CD14-positive monocyte (primary cell): ENCODE measurements around the gene ADAMTSL3. TPM values are rescaled to one million over a fixed set of nuclear protein-coding genes. Genes with fewer than 3 reads are reported as not detected.

Experiments
- DNase-seq, 3 donors: peaks; one replicate each; pipeline ENCODE4 v3.0.0-alpha.2; 2011 to 2022
- H2AFZ ChIP-seq: 2 replicates; pipeline ENCODE4 v1.6.0; 2012; ENCODE audit warnings: mild to moderate bottlenecking, low read depth, low read length, inconsistent platforms; ENCODE audit not compliant: insufficient read depth, poor library complexity, severe bottlenecking
- H3K27ac ChIP-seq, 2 donors: 1 replicate in 1 of 2; 2 replicates in 1 of 2; pipeline ENCODE4 v1.5.1; 2012 to 2013; ENCODE audit warnings: low read length in 2 of 2, control low read depth in 1 of 2, inconsistent platforms in 1 of 2, low read depth in 1 of 2, mild to moderate bottlenecking in 1 of 2
- H3K27me3 ChIP-seq, 2 donors: one replicate each; pipeline versions ENCODE4 v1.6.0 to v1.6.1; 2011 to 2013; ENCODE audit warnings: low read length in 2 of 2; ENCODE audit not compliant: control insufficient read depth in 2 of 2, insufficient read depth in 2 of 2
- H3K36me3 ChIP-seq, 2 donors: replicated peaks in 1 of 2; 1 replicate in 1 of 2; 2 replicates in 1 of 2; pipeline versions ENCODE4 v1.5.1 to v1.6.1; 2012 to 2013; ENCODE audit warnings: low read length in 2 of 2, control low read depth in 1 of 2, inconsistent platforms in 1 of 2, mild to moderate bottlenecking in 1 of 2; ENCODE audit not compliant: insufficient read depth in 2 of 2, control insufficient read depth in 1 of 2
- H3K4me1 ChIP-seq, 2 donors: 1 replicate in 1 of 2; 2 replicates in 1 of 2; pipeline versions ENCODE4 v1.5.1 to v1.6.1; 2012 to 2013; ENCODE audit warnings: low read length in 2 of 2, control low read depth in 1 of 2, inconsistent platforms in 1 of 2, mild to moderate bottlenecking in 1 of 2, moderate library complexity in 1 of 2; ENCODE audit not compliant: insufficient read depth in 2 of 2, control insufficient read depth in 1 of 2
- H3K4me2 ChIP-seq: replicated peaks from 2 replicates; pipeline ENCODE3; 2012; ENCODE audit warnings: low read length, moderate library complexity, mild to moderate bottlenecking; ENCODE audit not compliant: poor library complexity, severe bottlenecking; ENCODE audit errors: extremely low read depth
- H3K4me3 ChIP-seq, 3 experiments: fragments of 200-600 bp in 1 of 3; sonication (generic) in 1 of 3; replicated peaks in 1 of 3; 1 replicate in 2 of 3; 2 replicates in 1 of 3; pipeline ENCODE4 v1.5.1; 2011 to 2013; ENCODE audit warnings: low read length in 3 of 3, mild to moderate bottlenecking in 3 of 3, control low read depth in 2 of 3, low read depth in 2 of 3, inconsistent platforms in 1 of 3, moderate library complexity in 1 of 3
- H3K79me2 ChIP-seq: 2 replicates; pipeline ENCODE4 v1.6.0; 2012; ENCODE audit warnings: mild to moderate bottlenecking, control low read depth, inconsistent platforms, low read length, moderate library complexity; ENCODE audit not compliant: insufficient read depth
- H3K9ac ChIP-seq: 2 replicates; pipeline ENCODE4 v1.6.0; 2017; ENCODE audit warnings: low read length, mild to moderate bottlenecking; ENCODE audit not compliant: insufficient read depth, poor library complexity, severe bottlenecking
- H3K9me3 ChIP-seq, 2 donors: replicated peaks in 1 of 2; 1 replicate in 1 of 2; 2 replicates in 1 of 2; pipeline versions ENCODE4 v1.5.1 to v1.6.1; 2012 to 2013; ENCODE audit warnings: low read length in 2 of 2, control low read depth in 1 of 2; ENCODE audit not compliant: control insufficient read depth in 1 of 2, insufficient read depth in 1 of 2
- H4K20me1 ChIP-seq: 2 replicates; pipeline ENCODE4 v1.6.0; 2012; ENCODE audit warnings: mild to moderate bottlenecking, low read length, control low read depth, moderate library complexity; ENCODE audit not compliant: insufficient read depth
- H3K27ac Mint-ChIP-seq, 7 donors: one replicate each; pipeline ENCODE4 v1.8.0; 2020; ENCODE audit warnings: mild to moderate bottlenecking in 7 of 7, mixed read lengths in 7 of 7, moderate library complexity in 6 of 7, inconsistent platforms in 2 of 7
- H3K27me3 Mint-ChIP-seq, 3 donors: one replicate each; pipeline ENCODE4 v1.8.0; 2021 to 2022; ENCODE audit warnings: low read depth in 3 of 3, mild to moderate bottlenecking in 3 of 3, mixed read lengths in 3 of 3, moderate library complexity in 3 of 3, inconsistent platforms in 1 of 3
- H3K36me3 Mint-ChIP-seq, 2 donors: one replicate each; pipeline ENCODE4 v1.8.0; 2020; ENCODE audit warnings: mixed read lengths in 2 of 2, inconsistent platforms in 1 of 2, mild to moderate bottlenecking in 1 of 2
- H3K4me1 Mint-ChIP-seq: one replicate; pipeline ENCODE4 v1.8.0; 2020; ENCODE audit warnings: mild to moderate bottlenecking, mixed read lengths
- H3K4me3 Mint-ChIP-seq, 2 donors: one replicate each; pipeline ENCODE4 v1.8.0; 2020; ENCODE audit warnings: mild to moderate bottlenecking in 2 of 2, mixed read lengths in 2 of 2, moderate library complexity in 1 of 2
- H3K9me3 Mint-ChIP-seq, 7 donors: one replicate each; pipeline ENCODE4 v1.8.0; 2020 to 2022; ENCODE audit warnings: mixed read lengths in 7 of 7, mild to moderate bottlenecking in 6 of 7, moderate library complexity in 6 of 7, inconsistent platforms in 2 of 7
- WGBS: methylation state at CpG from one replicate; pipeline ENCODE4 v1.1.5; 2013; ENCODE audit warnings: missing lambda C conversion rate; ENCODE audit not compliant: insufficient coverage; 5-methylcytosine and 5-hydroxymethylcytosine counted together
- intact Hi-C, 2 donors: fragments of 100-400 bp; cut with micrococcal nuclease; formaldehyde crosslinking; loops; one replicate each; pipeline versions ENCODE4 v1.15.0 to v1.15.1; 2023
- polyA plus RNA-seq, 3 donors: library from polyadenylated mRNA; depleted of rRNA in 1 of 3; unstranded in 2 of 3; stranded (reverse) in 1 of 3; fragments of 300-500 nt in 2 of 3; fragments of >200 nt in 1 of 3; fragmentation: Illumina TruSeq in 2 of 3; gene quantifications; 1 replicate in 2 of 3; 2 replicates in 1 of 3; pipeline ENCODE4 v1.2.3, GENCODE V29; 2012 to 2021
- TF ChIP-seq, protein P1 (sequence below): fragments of 200-600 bp; IDR thresholded peaks from one replicate; pipeline ENCODE4 v1.8.0; 2022; ENCODE audit warnings: antibody characterized with exemption, mild to moderate bottlenecking

The ADAMTSL3 gene
- polyA plus RNA-seq, 3 donors = not detected

GRCh38 chr15:83709811-83710210 lies 55.9 kb downstream of the ADAMTSL3 start:
- Histone ChIP-seq H2AFZ (no peak overlapping the region), H3K27me3 (no peaks in the 10 kb centered on the region), H4K20me1 (no peaks in the 10 kb centered on the region), H3K9me3 (peaks cover 0 to 3% of the 10 kb centered on the region in 2 donors), H3K79me2 (no peaks in the 10 kb centered on the region), H3K4me1 (no peaks in the 10 kb centered on the region), H3K27ac (no peak overlapping the region), H3K36me3 (no peaks in the 10 kb centered on the region), H3K4me2 (no peak overlapping the region), H3K4me3 (no peak overlapping the region), H3K9ac (no peak overlapping the region)
- H3K27me3 Mint-ChIP-seq = peaks cover 0 to 5% (median 0%) of the 10 kb centered on the region in 3 donors
- no CpG with 5 or more reads among the region's 3 CpGs for WGBS
- H3K27ac Mint-ChIP-seq = no peak overlapping the region
- TF ChIP-seq, protein P1, sequence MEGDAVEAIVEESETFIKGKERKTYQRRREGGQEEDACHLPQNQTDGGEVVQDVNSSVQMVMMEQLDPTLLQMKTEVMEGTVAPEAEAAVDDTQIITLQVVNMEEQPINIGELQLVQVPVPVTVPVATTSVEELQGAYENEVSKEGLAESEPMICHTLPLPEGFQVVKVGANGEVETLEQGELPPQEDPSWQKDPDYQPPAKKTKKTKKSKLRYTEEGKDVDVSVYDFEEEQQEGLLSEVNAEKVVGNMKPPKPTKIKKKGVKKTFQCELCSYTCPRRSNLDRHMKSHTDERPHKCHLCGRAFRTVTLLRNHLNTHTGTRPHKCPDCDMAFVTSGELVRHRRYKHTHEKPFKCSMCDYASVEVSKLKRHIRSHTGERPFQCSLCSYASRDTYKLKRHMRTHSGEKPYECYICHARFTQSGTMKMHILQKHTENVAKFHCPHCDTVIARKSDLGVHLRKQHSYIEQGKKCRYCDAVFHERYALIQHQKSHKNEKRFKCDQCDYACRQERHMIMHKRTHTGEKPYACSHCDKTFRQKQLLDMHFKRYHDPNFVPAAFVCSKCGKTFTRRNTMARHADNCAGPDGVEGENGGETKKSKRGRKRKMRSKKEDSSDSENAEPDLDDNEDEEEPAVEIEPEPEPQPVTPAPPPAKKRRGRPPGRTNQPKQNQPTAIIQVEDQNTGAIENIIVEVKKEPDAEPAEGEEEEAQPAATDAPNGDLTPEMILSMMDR = no peak
- no peaks in the 10 kb centered on the region for H3K36me3 Mint-ChIP-seq
- no peaks in the 10 kb centered on the region for H3K9me3 Mint-ChIP-seq
- intact Hi-C loops = no loop called here
- H3K4me3 Mint-ChIP-seq = no peak overlapping the region
- DNase-seq = no peak
- no peaks in the 10 kb centered on the region for H3K4me1 Mint-ChIP-seq

GRCh38 chr15:83710452-83710851 lies 56.5 kb downstream of the ADAMTSL3 start:
- Mint-ChIP-seq H3K27me3 (peaks cover 0 to 5% (median 0%) of the 10 kb centered on the region in 3 donors), H3K27ac (no peak overlapping the region), H3K4me1 (no peaks in the 10 kb centered on the region), H3K36me3 (no peaks in the 10 kb centered on the region), H3K4me3 (no peak overlapping the region), H3K9me3 (no peaks in the 10 kb centered on the region)
- Histone ChIP-seq H3K9ac (no peak overlapping the region), H3K79me2 (no peaks in the 10 kb centered on the region), H4K20me1 (no peaks in the 10 kb centered on the region), H3K27ac (no peak overlapping the region), H2AFZ (no peak overlapping the region), H3K4me1 (no peaks in the 10 kb centered on the region), H3K4me3 (no peak overlapping the region), H3K4me2 (no peak overlapping the region), H3K9me3 (peaks cover 0 to 2% of the 10 kb centered on the region in 2 donors), H3K27me3 (no peaks in the 10 kb centered on the region), H3K36me3 (no peaks in the 10 kb centered on the region)
- TF ChIP-seq, protein P1 = no peak
- DNase-seq = no peak
- intact Hi-C loops = no loop called here
